Endothelial cell of umbilical vein (primary cell): ENCODE measurements around the gene AMN1. TPM values are rescaled to one million over a fixed set of nuclear protein-coding genes. Genes with fewer than 3 reads are reported as not detected.

Experiments
- BruUV-seq: library from RNA; stranded (reverse); fragments of 400-500 nt; replicated peaks from 2 replicates; lab custom pipeline; 2021; lab: Mats Ljungman, UMichigan
- CTCF ChIA-PET: fragments of 300-600, 350-600 bp; sonication (Branson Sonifier 250); formaldehyde crosslinking; loops from one replicate; lab custom pipeline; 2021; ENCODE audit warnings: antibody characterized with exemption, inconsistent platforms; lab: Charles Lee
- POLR2A ChIA-PET: fragments of 300-600, 350-600 bp; sonication (Branson Sonifier 250); formaldehyde crosslinking; loops from one replicate; lab custom pipeline; 2021; ENCODE audit warnings: antibody characterized with exemption, inconsistent platforms; lab: Charles Lee
- DNase-seq: peaks from one replicate; pipeline ENCODE4 v3.0.0-alpha.2; 2011; ENCODE audit warnings: low read depth, low spot score
- FAIRE-seq: peaks from 2 replicates; lab custom pipeline; 2011; peaks lifted over from hg19 to GRCh38; lab: Jason Lieb, UNC
- H2AFZ ChIP-seq: 2 replicates; pipeline ENCODE4 v1.6.0; 2012; ENCODE audit warnings: low read depth, low read length, control low read depth, inconsistent platforms
- H3K27ac ChIP-seq: 2 replicates; pipeline ENCODE4 v1.5.1; 2011; ENCODE audit warnings: low read depth, mild to moderate bottlenecking, control low read depth, low read length, moderate library complexity; ENCODE audit not compliant: insufficient read depth
- H3K27me3 ChIP-seq, 2 experiments: 2 replicates each; pipeline versions ENCODE4 v1.6.0 to v1.6.1; 2011; ENCODE audit warnings: low read length in 2 of 2, mixed read lengths in 1 of 2; ENCODE audit not compliant: control insufficient read depth in 2 of 2, insufficient read depth in 2 of 2
- H3K36me3 ChIP-seq, 2 experiments: 2 replicates in 1 of 2; 3 replicates in 1 of 2; pipeline ENCODE4 v1.5.1; 2011; ENCODE audit warnings: low read length in 2 of 2, mild to moderate bottlenecking in 1 of 2, moderate library complexity in 1 of 2; ENCODE audit not compliant: control insufficient read depth in 2 of 2, insufficient read depth in 2 of 2; ENCODE audit errors: extremely low read depth in 1 of 2
- H3K4me1 ChIP-seq: 3 replicates; pipeline ENCODE4 v1.5.1; 2011; ENCODE audit warnings: mild to moderate bottlenecking, low read length; ENCODE audit not compliant: control insufficient read depth, insufficient read depth; ENCODE audit errors: extremely low read depth
- H3K4me2 ChIP-seq: 2 replicates; pipeline ENCODE4 v1.6.1; 2011; ENCODE audit warnings: low read length, control low read depth, mixed read lengths; ENCODE audit not compliant: insufficient read depth
- H3K4me3 ChIP-seq, 3 experiments: fragments of 200-600 bp in 1 of 3; sonication (generic), shearing (Covaris generic) in 1 of 3; replicated peaks in 1 of 3; 2 replicates each; pipeline ENCODE4 v1.5.1; 2011 to 2016; ENCODE audit warnings: control low read depth in 3 of 3, low read length in 3 of 3, mild to moderate bottlenecking in 2 of 3, inconsistent platforms in 1 of 3, low read depth in 1 of 3, moderate library complexity in 1 of 3; ENCODE audit not compliant: insufficient read depth in 1 of 3
- H3K79me2 ChIP-seq: 2 replicates; pipeline ENCODE4 v1.6.0; 2012; ENCODE audit warnings: low read length, inconsistent platforms; ENCODE audit not compliant: control insufficient read depth, insufficient read depth
- H3K9ac ChIP-seq: replicated peaks from 2 replicates; pipeline ENCODE3; 2011; ENCODE audit warnings: low read length, control low read depth; ENCODE audit not compliant: insufficient read depth; ENCODE audit errors: extremely low read depth
- H3K9me1 ChIP-seq: replicated peaks from 3 replicates; pipeline ENCODE4 v1.6.0; 2011; ENCODE audit warnings: mild to moderate bottlenecking, low read length; ENCODE audit not compliant: control insufficient read depth, insufficient read depth; ENCODE audit errors: extremely low read depth
- H3K9me3 ChIP-seq: replicated peaks from 2 replicates; pipeline ENCODE4 v1.5.1; 2012; ENCODE audit warnings: low read length, inconsistent platforms; ENCODE audit not compliant: control insufficient read depth, insufficient read depth
- H4K20me1 ChIP-seq: replicated peaks from 2 replicates; pipeline ENCODE3; 2011; ENCODE audit warnings: mild to moderate bottlenecking, low read length; ENCODE audit not compliant: control insufficient read depth, insufficient read depth; ENCODE audit errors: extremely low read depth
- CTCF ChIP-seq, 2 donors: IDR thresholded peaks; 1 replicate in 1 of 2; 2 replicates in 1 of 2; pipeline ENCODE4 v1.5.1; 2011; ENCODE audit warnings: low read length in 2 of 2, mild to moderate bottlenecking in 2 of 2, moderate library complexity in 2 of 2, control low read depth in 1 of 2, inconsistent platforms in 1 of 2, low read depth in 1 of 2; ENCODE audit not compliant: insufficient read depth in 1 of 2; ENCODE audit errors: extremely low read depth in 1 of 2
- EZH2 ChIP-seq: IDR thresholded peaks from 2 replicates; pipeline ENCODE4 v1.6.1; 2012; ENCODE audit warnings: borderline replicate concordance, low read depth, mild to moderate bottlenecking, moderate library complexity, low read length, inconsistent platforms; ENCODE audit not compliant: severe bottlenecking
- FOS ChIP-seq: IDR thresholded peaks from 2 replicates; pipeline ENCODE4 v1.6.1; 2011; ENCODE audit warnings: mild to moderate bottlenecking, low read length, moderate library complexity, borderline replicate concordance; ENCODE audit not compliant: insufficient read depth
- GATA2 ChIP-seq: IDR thresholded peaks from 2 replicates; pipeline ENCODE4 v1.7.0; 2011; ENCODE audit warnings: low read depth, mild to moderate bottlenecking, moderate library complexity, mixed read lengths, low read length; ENCODE audit not compliant: insufficient read length, insufficient read depth
- JUN ChIP-seq: IDR thresholded peaks from 2 replicates; pipeline ENCODE4 v1.6.1; 2011; ENCODE audit warnings: borderline replicate concordance, low read depth; ENCODE audit not compliant: insufficient read length, insufficient read depth
- MAX ChIP-seq: IDR thresholded peaks from 2 replicates; pipeline ENCODE4 v1.6.1; 2011; ENCODE audit not compliant: insufficient read depth, insufficient read length
- MYC ChIP-seq: IDR thresholded peaks from one replicate; pipeline ENCODE4 v1.6.1; 2011; ENCODE audit warnings: mild to moderate bottlenecking, low read depth, low read length
- POLR2A ChIP-seq: IDR thresholded peaks from 2 replicates; pipeline ENCODE4 v1.6.1; 2012; ENCODE audit warnings: low read depth, mild to moderate bottlenecking, control low read depth, low read length
- POLR2AphosphoS5 ChIP-seq: IDR thresholded peaks from 2 replicates; pipeline ENCODE4 v1.6.1; 2012; ENCODE audit warnings: low read depth, mild to moderate bottlenecking, control low read depth, low read length, moderate library complexity; ENCODE audit not compliant: insufficient read depth
- dilution Hi-C: fragments of 300-500 bp; cut with MboI; formaldehyde crosslinking; loops from one replicate; pipeline ENCODE4 v1.15.0; 2019; ENCODE audit warnings: low sequenced_read_pairs; ENCODE audit not compliant: extremely low pct_ligation_motif_present
- intact Hi-C: fragments of 100-400 bp; cut with micrococcal nuclease; formaldehyde crosslinking; loops from one replicate; pipeline ENCODE4 v1.10.0; 2022
- polyA plus RNA-seq, 4 experiments: library from polyadenylated mRNA; depleted of rRNA in 3 of 4; stranded (reverse) in 3 of 4; unstranded in 1 of 4; fragments of >200 nt; gene quantifications; 2 replicates each; pipeline versions ENCODE4 v1.2.1 to v1.2.3, GENCODE V29; 2011 to 2012; ENCODE audit warnings: missing spikeins in 1 of 4
- total RNA-seq: library from RNA; stranded (reverse); gene quantifications from 2 replicates; pipeline ENCODE4 v1.2.3, GENCODE V29; 2021

AMN1 gene
- total and polyA plus RNA-seq, 2 donors (not counting 3 experiments of a cell fraction or from before 2014, with no cell fraction given) = 8.5 to 18.0 TPM

GRCh38 chr12:31659087-31659942, 69.5 kb downstream of the AMN1 start, which contains the start of gene ETFBKMT:
ETFBKMT (plus strand) TSS chr12:31659688; CDS start chr12:31661954, 2,266 bp downstream.
- ChIA-PET POLR2A (interaction anchor here (0.6 to 1.4 kb wide), 4 partner anchors 73 to 745 kb away, joined by 3 to 4 read pairs (median 4); no protein-coding TSS in a partner anchor), CTCF (interaction anchor here (0.6 to 4.9 kb wide), 5 partner anchors 43 to 653 kb away, joined by 3 to 19 read pairs (median 3); no protein-coding TSS in a partner anchor)
- Histone ChIP-seq H4K20me1 (no peaks in the 10 kb centered on the region), H3K27ac (peak within 1 kb of the TSS; percentile 87), H2AFZ (peak within 1 kb of the TSS; percentile 83), H3K36me3 (no peaks in the 10 kb centered on the region), H3K9me3 (no peaks in the 10 kb centered on the region), H3K27me3 (no peaks in the 10 kb centered on the region), H3K9me1 (no peaks in the 10 kb centered on the region), H3K9ac (peak within 1 kb of the TSS; percentile 97), H3K4me1 (peaks cover 4% of the 10 kb centered on the region), H3K4me3 (peak within 1 kb of the TSS; percentile 75 to 87 (median 81)), H3K79me2 (no peaks in the 10 kb centered on the region), H3K4me2 (peak within 1 kb of the TSS; percentile 92)
- DNase-seq (peak; percentile 89), FAIRE-seq (peak; percentile 82)
- dilution Hi-C loops = no loop called here
- BruUV-seq = TSS peak; percentile 93
- intact Hi-C loops = loop anchor here (1.0 to 10.0 kb wide), 5 partner anchors 301 to 1015 kb away; partner anchors contain the start of genes BICD1 and DNM1L
- TF ChIP-seq FOS (no peak), POLR2A (peak; percentile 86), EZH2 (no peak), JUN (no peak), POLR2AphosphoS5 (peak; percentile 70), MYC (no peak), GATA2 (no peak), CTCF (IDR thresholded peaks at IDR 0.05; ENCODE audit: extremely low read depth in 1 of 2, insufficient read depth in 1 of 2, low read depth in 1 of 2, low read length in 2 of 2) (peak; percentile 30 to 38), MAX (no peak)
